ENCODE data around the gene BFAR. TPM values are rescaled to one million over a fixed set of nuclear protein-coding genes. Genes with fewer than 3 reads are reported as not detected.
A peak's percentile ranks its signal among the peaks of the same experiment; 100 is the strongest.

The BFAR gene
- total and polyA plus RNA-seq, 10 of the 15 experiments (the other 5 are each of a cell fraction or from before 2014, with no cell fraction given) = 34.6 to 62.0 (median 43.4) TPM

- TF ChIP-seq PKNOX1 (IDR thresholded peaks at IDR 0.05) = peak; percentile 85
- peak; percentile 69 for TF ChIP-seq SP1 (IDR thresholded peaks at IDR 0.05; ENCODE audit: low read depth, low read length)
- peak; percentile 84 for TF ChIP-seq SMAD1 (IDR thresholded peaks at IDR 0.05; ENCODE audit: low read depth, partially characterized antibody)
- peak; percentile 76 for TF ChIP-seq ELK1 (IDR thresholded peaks at IDR 0.05; ENCODE audit: low read depth, low read length)
- TF ChIP-seq NRF1 (conservative IDR thresholded peaks at IDR 0.05; ENCODE audit: low read depth, low read length) = peak; percentile 29; the same call in 1 of the 2 replicates
- TF ChIP-seq MTA2 (IDR thresholded peaks at IDR 0.05; ENCODE audit: low read depth) = no peak
- TF ChIP-seq BCLAF1 (IDR thresholded peaks at IDR 0.05) = no peak
- TF ChIP-seq IRF4 (IDR thresholded peaks at IDR 0.05; ENCODE audit: low read depth, low read length) = no peak
- peak in 1 of 2 experiments; percentile 35; a peak in 1 of 4 replicates for TF ChIP-seq ETV6 (conservative IDR thresholded peaks at IDR 0.05 in 1 of 2, IDR thresholded peaks at IDR 0.05 in 1 of 2; ENCODE audit: borderline replicate concordance in 1 of 2, low read depth in 1 of 2)
- TF ChIP-seq SMC3 (IDR thresholded peaks at IDR 0.05; ENCODE audit: borderline replicate concordance, low read length) = no peak
- TF ChIP-seq HDAC6 (IDR thresholded peaks at IDR 0.05; ENCODE audit: unreplicated experiment) = no peak
- peak; percentile 61 for TF ChIP-seq NKRF (conservative IDR thresholded peaks at IDR 0.05)
- no peak for TF ChIP-seq MYB (IDR thresholded peaks at IDR 0.05; ENCODE audit: borderline replicate concordance, low read depth, low read length)
- TF ChIP-seq WRNIP1 (IDR thresholded peaks at IDR 0.05; ENCODE audit: borderline replicate concordance, low read depth, low read length) = no peak
- TF ChIP-seq POLR2A (IDR thresholded peaks at IDR 0.05; ENCODE audit: low read depth, low read length) = peak; percentile 95
- peak; percentile 70 for TF ChIP-seq NR2C1 (IDR thresholded peaks at IDR 0.05)
- 0 out of 2 replicates have a peak, but pooled peaks have one; percentile 36 for TF ChIP-seq NFYB (IDR thresholded peaks at IDR 0.05; ENCODE audit: insufficient read depth, low read depth, low read length)
- TF ChIP-seq SREBF1 (IDR thresholded peaks at IDR 0.05; ENCODE audit: low read length) = no peak
- TF ChIP-seq ZSCAN29 (IDR thresholded peaks at IDR 0.05) = no peak
- 0 out of 2 replicates have a peak, but pooled peaks have one; percentile 70 for TF ChIP-seq HDGF (IDR thresholded peaks at IDR 0.05)
- TF ChIP-seq STAT3 (IDR thresholded peaks at IDR 0.05; ENCODE audit: low read depth, low read length) = no peak
These were observed at the start of gene BFAR (continued) for GRCh38 chr16:14632693-14633569.

All from GM12878 (cell line).